PFSK-1 (cell line): ENCODE data around the gene PDYN.

Experiments
- POLR2AphosphoS5 ChIP-seq: IDR thresholded peaks from 2 replicates; pipeline ENCODE4 v1.6.1; 2012; ENCODE audit warnings: low read depth, mild to moderate bottlenecking, control low read depth, low read length, moderate library complexity
- SIN3A ChIP-seq: IDR thresholded peaks from 2 replicates; pipeline ENCODE4 v1.6.1; 2012; ENCODE audit warnings: mild to moderate bottlenecking, low read length, moderate library complexity, borderline replicate concordance; ENCODE audit not compliant: insufficient read depth
- TAF1 ChIP-seq: IDR thresholded peaks from 2 replicates; pipeline ENCODE4 v1.6.1; 2012; ENCODE audit warnings: low read length, control low read depth, borderline replicate concordance; ENCODE audit not compliant: insufficient read depth

GRCh38 chr20:1932971-1933370 is 60.9 kb downstream of the PDYN start:
- no peak for TF ChIP-seq POLR2AphosphoS5
- TF ChIP-seq SIN3A: no peak
- TF ChIP-seq TAF1: no peak
